Measurements from ENCODE around the gene GNA12. TPM values are rescaled to one million over a fixed set of nuclear protein-coding genes. Genes with fewer than 3 reads are reported as not detected.

The GNA12 gene
- total RNA-seq, 1 donor, result 27.1 TPM

GRCh38 chr7:2815875-2816245 lies 28.2 kb downstream of the GNA12 start:
- Histone ChIP-seq H3K4me1 (ENCODE audit: insufficient read depth, low read length) (peaks cover 30% of the 10 kb centered on the region), H3K4me3 (ENCODE audit: insufficient read depth, low read length) (no peak overlapping the region), H4K20me1 (ENCODE audit: insufficient read depth, low read length) (peaks cover 12% of the 10 kb centered on the region), H3K79me2 (ENCODE audit: insufficient read depth, low read length) (peaks cover 84% of the 10 kb centered on the region), H3K4me2 (ENCODE audit: insufficient read depth, low read length) (no peak overlapping the region), H3K27me3 (ENCODE audit: insufficient read depth, low read length) (no peaks in the 10 kb centered on the region), H3K27ac (ENCODE audit: low read depth, low read length) (no peak overlapping the region), H3K9me3 (ENCODE audit: low read depth, low read length) (no peaks in the 10 kb centered on the region), H2AFZ (ENCODE audit: low read length) (no peak overlapping the region), H3K36me3 (ENCODE audit: insufficient read depth, low read length) (peaks cover 3% of the 10 kb centered on the region)
- TF ChIP-seq, protein P1, sequence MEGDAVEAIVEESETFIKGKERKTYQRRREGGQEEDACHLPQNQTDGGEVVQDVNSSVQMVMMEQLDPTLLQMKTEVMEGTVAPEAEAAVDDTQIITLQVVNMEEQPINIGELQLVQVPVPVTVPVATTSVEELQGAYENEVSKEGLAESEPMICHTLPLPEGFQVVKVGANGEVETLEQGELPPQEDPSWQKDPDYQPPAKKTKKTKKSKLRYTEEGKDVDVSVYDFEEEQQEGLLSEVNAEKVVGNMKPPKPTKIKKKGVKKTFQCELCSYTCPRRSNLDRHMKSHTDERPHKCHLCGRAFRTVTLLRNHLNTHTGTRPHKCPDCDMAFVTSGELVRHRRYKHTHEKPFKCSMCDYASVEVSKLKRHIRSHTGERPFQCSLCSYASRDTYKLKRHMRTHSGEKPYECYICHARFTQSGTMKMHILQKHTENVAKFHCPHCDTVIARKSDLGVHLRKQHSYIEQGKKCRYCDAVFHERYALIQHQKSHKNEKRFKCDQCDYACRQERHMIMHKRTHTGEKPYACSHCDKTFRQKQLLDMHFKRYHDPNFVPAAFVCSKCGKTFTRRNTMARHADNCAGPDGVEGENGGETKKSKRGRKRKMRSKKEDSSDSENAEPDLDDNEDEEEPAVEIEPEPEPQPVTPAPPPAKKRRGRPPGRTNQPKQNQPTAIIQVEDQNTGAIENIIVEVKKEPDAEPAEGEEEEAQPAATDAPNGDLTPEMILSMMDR (IDR thresholded peaks at IDR 0.05; ENCODE audit: extremely low read depth, low read depth, low read length), result no peak
- no peak for DNase-seq (ENCODE audit: insufficient read length, low spot score, missing footprints)

- no peak overlapping the region for H3K27ac ChIP-seq (ENCODE audit: low read depth, low read length)
- no peak for DNase-seq (ENCODE audit: insufficient read length, low spot score, missing footprints)
- peaks cover 16% of the 10 kb centered on the region for H4K20me1 ChIP-seq (ENCODE audit: insufficient read depth, low read length)
- peaks cover 35% of the 10 kb centered on the region for H3K4me1 ChIP-seq (ENCODE audit: insufficient read depth, low read length)
- H3K79me2 ChIP-seq (ENCODE audit: insufficient read depth, low read length), result peaks cover 90% of the 10 kb centered on the region
- H3K36me3 ChIP-seq (ENCODE audit: insufficient read depth, low read length), result peaks cover 3% of the 10 kb centered on the region
- no peak overlapping the region for H3K4me3 ChIP-seq (ENCODE audit: insufficient read depth, low read length)
- H3K4me2 ChIP-seq (ENCODE audit: insufficient read depth, low read length), result no peak overlapping the region
- no peaks in the 10 kb centered on the region for H3K9me3 ChIP-seq (ENCODE audit: low read depth, low read length)
- H2AFZ ChIP-seq (ENCODE audit: low read length), result no peak overlapping the region
- no peaks in the 10 kb centered on the region for H3K27me3 ChIP-seq (ENCODE audit: insufficient read depth, low read length)
- TF ChIP-seq, protein P1 (IDR thresholded peaks at IDR 0.05; ENCODE audit: extremely low read depth, low read depth, low read length), result no peak
Observed at GRCh38 chr7:2814946-2815874, 28.9 kb downstream of the GNA12 start.

- Histone ChIP-seq H4K20me1 (ENCODE audit: insufficient read depth, low read length) (peaks cover 18% of the 10 kb centered on the region), H3K36me3 (ENCODE audit: insufficient read depth, low read length) (peaks cover 3% of the 10 kb centered on the region), H2AFZ (ENCODE audit: low read length) (no peak overlapping the region), H3K27ac (ENCODE audit: low read depth, low read length) (no peak overlapping the region), H3K79me2 (ENCODE audit: insufficient read depth, low read length) (peaks cover 89% of the 10 kb centered on the region), H3K4me2 (ENCODE audit: insufficient read depth, low read length) (no peak overlapping the region), H3K4me3 (ENCODE audit: insufficient read depth, low read length) (no peak overlapping the region), H3K27me3 (ENCODE audit: insufficient read depth, low read length) (no peaks in the 10 kb centered on the region), H3K4me1 (ENCODE audit: insufficient read depth, low read length) (peaks cover 36% of the 10 kb centered on the region), H3K9me3 (ENCODE audit: low read depth, low read length) (no peaks in the 10 kb centered on the region)
- TF ChIP-seq, protein P1 (IDR thresholded peaks at IDR 0.05; ENCODE audit: extremely low read depth, low read depth, low read length), result no peak
- no peak for DNase-seq (ENCODE audit: insufficient read length, low spot score, missing footprints)
Observed at GRCh38 chr7:2814186-2814945, 29.7 kb downstream of the GNA12 start.

All from osteoblast (primary cell).